Esophagus squamous epithelium (tissue), 5 donors: ENCODE measurements around the gene MOV10L1. TPM values are rescaled to one million over a fixed set of nuclear protein-coding genes. Genes with fewer than 3 reads are reported as not detected.

Experiments used
- DNase-seq: peaks from one replicate; lab custom pipeline; 2025; lab: John Stamatoyannopoulos, UW
- H3K27ac ChIP-seq, 4 donors: fragments of 200-600 bp; sonication (generic); one replicate each; pipeline ENCODE4 v1.5.1; 2016 to 2019; ENCODE audit warnings: mild to moderate bottlenecking in 1 of 4
- H3K27me3 ChIP-seq, 4 donors: fragments of 200-600 bp; sonication (generic); 1 replicate in 3 of 4; 2 replicates in 1 of 4; pipeline versions ENCODE4 v1.5.1 to v1.6.0; 2017 to 2021; ENCODE audit warnings: antibody characterized with exemption in 1 of 4
- H3K36me3 ChIP-seq, 3 donors: fragments of 200-600 bp; sonication (generic); one replicate each; pipeline ENCODE4 v1.5.1; 2016 to 2019
- H3K4me1 ChIP-seq, 3 donors: fragments of 200-600 bp; sonication (generic); one replicate each; pipeline ENCODE4 v1.5.1; 2017 to 2019
- H3K4me3 ChIP-seq, 4 donors: fragments of 200-600 bp; sonication (generic); 1 replicate in 3 of 4; 2 replicates in 1 of 4; pipeline ENCODE4 v1.5.1; 2016 to 2019; ENCODE audit warnings: mild to moderate bottlenecking in 2 of 4, moderate library complexity in 1 of 4
- H3K9me3 ChIP-seq, 3 donors: fragments of 200-600 bp; sonication (generic); one replicate each; pipeline ENCODE4 v1.5.1; 2016 to 2019
- CTCF ChIP-seq, 6 experiments: fragments of 450-650 bp in 4 of 6; fragments of 200-600 bp in 2 of 6; sonication (generic) in 2 of 6; IDR thresholded peaks; one replicate each; pipeline ENCODE4 v1.5.1; 2016 to 2019; ENCODE audit warnings: antibody characterized with exemption in 6 of 6, mild to moderate bottlenecking in 4 of 6, moderate library complexity in 4 of 6
- POLR2A ChIP-seq, 4 donors: fragments of 450-650 bp; IDR thresholded peaks; one replicate each; pipeline ENCODE4 v1.6.1; 2017; ENCODE audit warnings: antibody characterized with exemption in 4 of 4, mild to moderate bottlenecking in 4 of 4, moderate library complexity in 3 of 4
- WGBS, 2 donors: methylation state at CpG; one replicate each; pipeline ENCODE4 v1.1.5; 2018; 5-methylcytosine and 5-hydroxymethylcytosine counted together
- intact Hi-C: fragments of 100-400 bp; cut with DNase I; formaldehyde crosslinking; loops from one replicate; pipeline ENCODE4 v1.15.0; 2022
- total RNA-seq, 4 donors: library from RNA; depleted of rRNA; stranded (reverse); fragments of >200 nt; gene quantifications; one replicate each; pipeline ENCODE4 v1.1.0, GENCODE V29; 2016
- donor health status: DM: yes; HTN: yes; CAD: no.

The MOV10L1 gene
- total RNA-seq, 4 donors from 2014 or later: 0.06 to 0.57 (median 0.13) TPM; not detected in 1

DNA sequence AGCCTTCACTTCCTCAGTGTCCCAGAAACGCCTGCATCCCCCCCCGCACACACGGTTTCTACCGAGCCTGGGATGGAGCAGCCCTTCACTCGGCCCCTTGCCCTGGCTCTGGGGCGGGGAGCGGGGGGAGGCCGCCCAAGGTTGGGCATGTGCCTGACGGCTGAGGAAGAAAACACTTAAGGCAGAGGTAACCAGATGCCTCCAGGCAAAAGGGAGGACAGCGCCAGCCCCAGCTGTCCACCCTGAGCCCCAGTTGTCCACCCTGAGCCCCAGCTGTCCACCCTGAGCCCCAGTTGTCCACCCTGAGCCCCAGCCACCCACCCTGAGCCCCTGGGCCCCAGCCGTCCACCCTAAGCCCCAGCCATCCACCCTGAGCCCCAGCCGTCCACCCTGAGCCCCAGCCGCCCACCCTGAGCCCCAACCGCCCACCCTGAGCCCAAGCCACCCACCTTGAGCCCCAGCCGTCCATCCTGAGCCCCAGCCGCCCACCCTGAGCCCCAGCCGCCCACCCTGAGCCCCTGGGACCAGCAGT, 27.9 kb upstream of the MOV10L1 start:
- Histone ChIP-seq H3K4me3 (no peak overlapping the region), H3K27me3 (peaks cover 8 to 78% (median 11%) of the 10 kb centered on the region in 4 donors), H3K9me3 (no peaks in the 10 kb centered on the region), H3K4me1 (peaks cover 7 to 18% (median 9%) of the 10 kb centered on the region in 3 donors), H3K27ac (no peak overlapping the region), H3K36me3 (no peaks in the 10 kb centered on the region)
- WGBS, 2 donors: 57 to 90% methylated on average over 3 to 4 of the region's 17 CpGs
- intact Hi-C loops: no loop called here
- no peak for DNase-seq
- TF ChIP-seq POLR2A (IDR thresholded peaks at IDR 0.05) (no peak), CTCF (IDR thresholded peaks at IDR 0.05) (no peak)

- Histone ChIP-seq H3K27ac (no peak overlapping the region), H3K4me1 (peaks cover 7 to 18% (median 9%) of the 10 kb centered on the region in 3 donors), H3K36me3 (no peaks in the 10 kb centered on the region), H3K9me3 (no peaks in the 10 kb centered on the region), H3K4me3 (no peak overlapping the region), H3K27me3 (peaks cover 8 to 73% (median 11%) of the 10 kb centered on the region in 4 donors)
- DNase-seq: no peak
- TF ChIP-seq CTCF (IDR thresholded peaks at IDR 0.05) (no peak), POLR2A (IDR thresholded peaks at IDR 0.05) (no peak)
- whole genome bisulfite sequencing, 2 donors: 80 to 92% methylated on average over 6 to 13 of the region's 19 CpGs
- intact Hi-C loops: no loop called here
These were observed 27.2 kb upstream of the MOV10L1 start for GRCh38 chr22:50062509-50063135.

DNA sequence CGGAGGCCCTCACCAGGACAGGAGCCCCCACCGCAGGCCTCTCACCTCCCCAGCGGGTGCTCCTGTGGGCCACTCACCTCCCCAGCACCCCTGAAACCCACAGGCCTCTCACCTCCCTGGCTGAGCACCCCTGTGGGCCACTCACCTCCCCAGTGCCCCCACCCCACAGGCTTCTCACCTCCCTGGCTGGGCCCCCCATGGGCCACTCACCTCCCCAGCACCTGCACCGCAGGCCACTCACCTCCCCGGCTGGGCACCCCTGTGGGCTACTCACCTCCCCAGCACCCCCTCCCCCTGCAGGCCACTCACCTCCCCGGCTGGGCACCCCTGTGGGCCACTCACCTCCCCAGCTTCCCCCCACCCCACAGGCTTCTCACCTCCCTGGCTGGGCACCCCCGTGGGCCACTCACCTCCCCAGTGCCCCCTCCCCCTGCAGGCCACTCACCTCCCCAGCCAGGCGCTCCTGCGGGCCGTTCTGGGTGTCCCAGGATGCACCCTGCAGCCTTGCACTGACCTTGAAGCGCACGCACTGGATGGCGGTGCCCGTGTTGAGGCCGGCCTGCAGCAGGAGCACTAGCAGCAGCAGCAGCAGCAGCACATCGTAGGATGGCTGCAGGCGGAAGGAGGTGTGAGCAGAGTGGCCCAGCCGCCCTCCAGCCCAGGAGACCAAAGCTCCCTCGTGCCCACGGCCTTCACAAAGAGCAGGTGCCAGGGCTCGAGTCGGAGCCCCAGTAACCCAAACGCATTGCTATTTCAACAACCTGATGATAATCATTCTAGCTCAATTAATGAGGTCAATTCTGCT, 26.0 kb upstream of the MOV10L1 start:
- Histone ChIP-seq H3K9me3 (no peaks in the 10 kb centered on the region), H3K36me3 (no peaks in the 10 kb centered on the region), H3K27me3 (peaks cover 2 to 62% (median 7%) of the 10 kb centered on the region in 4 donors), H3K27ac (no peak overlapping the region), H3K4me3 (no peak overlapping the region), H3K4me1 (peaks cover 3 to 12% (median 5%) of the 10 kb centered on the region in 3 donors)
- TF ChIP-seq POLR2A (IDR thresholded peaks at IDR 0.05) (no peak), CTCF (IDR thresholded peaks at IDR 0.05) (no peak)
- no peak for DNase-seq
- intact Hi-C loops: no loop called here
- 69 to 86% methylated on average over 11 to 12 of the region's 23 CpGs for WGBS, 2 donors

DNA sequence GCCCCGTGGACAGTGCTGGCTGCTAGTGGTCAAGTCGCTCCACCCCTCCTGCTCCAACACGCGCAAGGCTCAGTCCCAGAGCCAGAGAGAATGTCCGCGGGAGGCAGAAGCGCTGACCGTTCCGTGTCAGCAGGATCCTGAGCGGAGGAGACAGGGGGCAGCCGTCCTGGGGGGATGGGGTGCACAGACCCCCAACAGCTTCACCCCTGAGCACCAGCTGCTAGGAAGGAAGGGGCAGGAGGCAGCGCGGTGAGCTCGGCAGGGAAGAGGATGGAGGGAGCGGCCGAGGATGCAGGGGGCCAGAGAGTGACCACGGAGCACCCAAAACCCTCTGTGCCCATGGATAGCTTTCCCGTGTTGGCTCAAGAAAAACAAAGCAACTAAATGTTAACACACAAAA, 25.4 kb upstream of the MOV10L1 start:
- no peak overlapping the region for H3K27ac ChIP-seq
- intact Hi-C loops: no loop called here
- no peaks in the 10 kb centered on the region for H3K36me3 ChIP-seq
- no peaks in the 10 kb centered on the region for H3K9me3 ChIP-seq
- peaks cover 0 to 5% (median 0%) of the 10 kb centered on the region in 3 donors for H3K4me1 ChIP-seq
- 68 to 76% methylated on average over 8 of the region's 18 CpGs for WGBS, 2 donors
- peaks cover 0 to 55% (median 2%) of the 10 kb centered on the region in 4 donors for H3K27me3 ChIP-seq
- H3K4me3 ChIP-seq: no peak overlapping the region
- no peak for TF ChIP-seq CTCF (IDR thresholded peaks at IDR 0.05)
- DNase-seq: no peak

DNA sequence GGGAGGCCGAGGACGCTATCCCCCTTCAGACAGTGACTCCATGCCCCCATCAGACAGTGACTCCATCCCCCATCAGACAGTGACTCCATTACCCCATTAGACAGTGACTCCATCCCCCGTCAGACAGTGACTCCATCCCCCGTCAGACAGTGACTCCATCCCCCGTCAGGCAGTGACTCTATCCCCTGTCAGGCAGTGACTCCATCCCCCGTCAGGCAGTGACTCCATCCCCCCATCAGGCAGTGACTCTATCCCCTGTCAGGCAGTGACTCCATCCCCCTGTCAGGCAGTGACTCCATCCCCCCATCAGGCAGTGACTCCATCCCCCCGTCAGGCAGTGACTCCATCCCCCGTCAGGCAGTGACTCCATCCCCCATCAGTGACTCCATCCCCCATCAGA, 22.6 kb upstream of the MOV10L1 start:
- Histone ChIP-seq H3K4me3 (no peak overlapping the region), H3K27me3 (peaks cover 0 to 47% (median 0%) of the 10 kb centered on the region in 4 donors), H3K27ac (no peak overlapping the region), H3K4me1 (no peaks in the 10 kb centered on the region), H3K36me3 (no peaks in the 10 kb centered on the region), H3K9me3 (no peaks in the 10 kb centered on the region)
- 64 to 76% methylated on average over 2 to 6 of the region's 8 CpGs for WGBS, 2 donors
- intact Hi-C loops: no loop called here
- DNase-seq: no peak
- TF ChIP-seq POLR2A (IDR thresholded peaks at IDR 0.05) (no peak), CTCF (IDR thresholded peaks at IDR 0.05) (no peak)
